Fibroblast of lung (primary cell): ENCODE results near the gene NLGN1. TPM values are rescaled to one million over a fixed set of nuclear protein-coding genes. Genes with fewer than 3 reads are reported as not detected.

ENCODE experiments used
- DNase-seq, 2 donors: peaks; one replicate each; pipeline versions ENCODE4 v3.0.0 to v3.0.0-alpha.2; 2010; ENCODE audit warnings: low read depth in 2 of 2
- H2AFZ ChIP-seq: 2 replicates; pipeline ENCODE4 v1.5.1; 2012; ENCODE audit warnings: low read length, control low read depth, inconsistent platforms
- H3K27ac ChIP-seq: 2 replicates; pipeline ENCODE4 v1.5.1; 2011; ENCODE audit warnings: low read length, control low read depth; ENCODE audit not compliant: insufficient read depth
- H3K27me3 ChIP-seq: 2 replicates; pipeline ENCODE4 v1.5.1; 2011; ENCODE audit warnings: mild to moderate bottlenecking, low read length; ENCODE audit not compliant: control insufficient read depth, insufficient read depth
- H3K36me3 ChIP-seq: 2 replicates; pipeline ENCODE4 v1.5.1; 2011; ENCODE audit warnings: low read length; ENCODE audit not compliant: control insufficient read depth, insufficient read depth
- H3K4me1 ChIP-seq: 2 replicates; pipeline ENCODE4 v1.5.1; 2011; ENCODE audit warnings: low read length; ENCODE audit not compliant: control insufficient read depth, insufficient read depth; ENCODE audit errors: extremely low read depth
- H3K4me2 ChIP-seq: 2 replicates; pipeline ENCODE4 v1.5.1; 2011; ENCODE audit warnings: low read length, control low read depth; ENCODE audit not compliant: insufficient read depth; ENCODE audit errors: extremely low read depth
- H3K4me3 ChIP-seq, 4 experiments: fragments of 200-600 bp in 1 of 4; sonication (generic) in 1 of 4; replicated peaks in 1 of 4; 2 replicates each; pipeline ENCODE4 v1.5.1; 2011 to 2016; ENCODE audit warnings: low read length in 4 of 4, low read depth in 3 of 4, mild to moderate bottlenecking in 3 of 4, control low read depth in 2 of 4, inconsistent platforms in 1 of 4, mixed read lengths in 1 of 4; ENCODE audit not compliant: insufficient read depth in 1 of 4; ENCODE audit errors: control extremely low read depth in 1 of 4
- H3K79me2 ChIP-seq: 2 replicates; pipeline ENCODE4 v1.5.1; 2012; ENCODE audit warnings: mild to moderate bottlenecking, low read length, inconsistent platforms; ENCODE audit not compliant: control insufficient read depth, insufficient read depth
- H3K9ac ChIP-seq: 2 replicates; pipeline ENCODE4 v1.5.1; 2011; ENCODE audit warnings: mild to moderate bottlenecking, low read length, control low read depth; ENCODE audit not compliant: insufficient read depth
- H3K9me3 ChIP-seq: 2 replicates; pipeline ENCODE4 v1.5.1; 2012; ENCODE audit warnings: low read depth, low read length; ENCODE audit not compliant: control insufficient read depth, insufficient read depth
- H4K20me1 ChIP-seq: 2 replicates; pipeline ENCODE4 v1.5.1; 2011; ENCODE audit warnings: low read length; ENCODE audit not compliant: control insufficient read depth, insufficient read depth; ENCODE audit errors: extremely low read depth
- CTCF ChIP-seq, 2 donors: IDR thresholded peaks in 1 of 2; conservative IDR thresholded peaks in 1 of 2; 1 replicate in 1 of 2; 2 replicates in 1 of 2; pipeline ENCODE4 v1.5.1; 2011 to 2012; ENCODE audit warnings: low read length in 2 of 2, control low read depth in 1 of 2, inconsistent platforms in 1 of 2, low read depth in 1 of 2, mild to moderate bottlenecking in 1 of 2
- EZH2 ChIP-seq: IDR thresholded peaks from 2 replicates; pipeline ENCODE4 v1.5.1; 2012; ENCODE audit warnings: low read length, control low read depth, mild to moderate bottlenecking; ENCODE audit errors: missing control alignments
- polyA plus RNA-seq, 2 donors: library from polyadenylated mRNA; depleted of rRNA in 1 of 2; stranded (reverse) in 1 of 2; unstranded in 1 of 2; fragments of >200 nt; gene quantifications; 2 replicates each; pipeline ENCODE4 v1.2.1, GENCODE V29; 2011 to 2012; ENCODE audit warnings: missing spikeins in 1 of 2
- total RNA-seq: library from RNA; depleted of rRNA; stranded (reverse); fragments of >200 nt; gene quantifications from 2 replicates; pipeline ENCODE4 v1.2.1, GENCODE V29; 2014

NLGN1 gene
- total and polyA plus RNA-seq, 2 donors (not counting 1 experiment from before 2014, with no cell fraction given): 0.61 to 2.1 TPM

DNA sequence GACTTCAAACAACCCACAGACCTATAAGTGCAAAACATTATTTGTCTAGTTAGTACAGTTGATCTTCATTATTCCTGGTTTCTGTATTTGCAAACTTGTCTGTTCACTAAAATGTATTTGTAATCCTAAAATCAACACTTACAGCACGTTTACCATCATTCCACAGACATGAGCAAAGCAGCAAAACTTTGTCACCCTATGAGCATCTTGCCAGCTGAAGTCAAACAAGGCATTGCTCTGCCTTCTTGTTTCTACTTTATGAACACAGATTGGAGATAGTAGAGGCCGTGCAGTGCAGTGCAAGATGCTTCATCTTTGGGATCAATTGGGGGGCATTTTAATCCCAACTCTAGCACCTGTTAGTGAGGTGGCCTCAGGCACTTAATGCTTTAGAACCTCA lies 202.1 kb downstream of the NLGN1 start:
- TF ChIP-seq CTCF (conservative IDR thresholded peaks at IDR 0.05 in 1 of 2, IDR thresholded peaks at IDR 0.05 in 1 of 2; ENCODE audit: low read depth in 1 of 2, low read length in 2 of 2) (no peak), EZH2 (no peak)
- Histone ChIP-seq H3K27me3 (no peaks in the 10 kb centered on the region), H4K20me1 (no peaks in the 10 kb centered on the region), H3K4me1 (no peaks in the 10 kb centered on the region), H3K36me3 (no peaks in the 10 kb centered on the region), H3K4me3 (no peak overlapping the region), H3K9ac (no peak overlapping the region), H2AFZ (no peak overlapping the region), H3K79me2 (no peaks in the 10 kb centered on the region), H3K27ac (no peak overlapping the region), H3K4me2 (no peak overlapping the region), H3K9me3 (no peaks in the 10 kb centered on the region)
- peak in 1 of 2 donors; percentile 36 for DNase-seq

GRCh38 chr3:173614522-173614921 lies 217.0 kb downstream of the NLGN1 start:
- Histone ChIP-seq H3K4me2 (no peak overlapping the region), H3K4me3 (no peak overlapping the region), H3K36me3 (no peaks in the 10 kb centered on the region), H3K27me3 (no peaks in the 10 kb centered on the region), H3K79me2 (no peaks in the 10 kb centered on the region), H4K20me1 (no peaks in the 10 kb centered on the region), H3K9ac (no peak overlapping the region), H3K9me3 (no peaks in the 10 kb centered on the region), H3K4me1 (no peaks in the 10 kb centered on the region), H3K27ac (no peak overlapping the region), H2AFZ (no peak overlapping the region)
- DNase-seq: no peak
- no peak for TF ChIP-seq EZH2
- TF ChIP-seq CTCF (conservative IDR thresholded peaks at IDR 0.05 in 1 of 2, IDR thresholded peaks at IDR 0.05 in 1 of 2; ENCODE audit: low read depth in 1 of 2, low read length in 2 of 2): no peak

- no peaks in the 10 kb centered on the region for H3K9me3 ChIP-seq
- no peak for DNase-seq
- no peak overlapping the region for H3K4me3 ChIP-seq
- no peak overlapping the region for H3K9ac ChIP-seq
- no peak overlapping the region for H3K4me2 ChIP-seq
- no peaks in the 10 kb centered on the region for H3K36me3 ChIP-seq
- no peak for TF ChIP-seq EZH2
- TF ChIP-seq CTCF (conservative IDR thresholded peaks at IDR 0.05 in 1 of 2, IDR thresholded peaks at IDR 0.05 in 1 of 2; ENCODE audit: low read depth in 1 of 2, low read length in 2 of 2): no peak
- no peaks in the 10 kb centered on the region for H3K4me1 ChIP-seq
- H3K27ac ChIP-seq: no peak overlapping the region
- H4K20me1 ChIP-seq: no peaks in the 10 kb centered on the region
- no peak overlapping the region for H2AFZ ChIP-seq
- H3K27me3 ChIP-seq: no peaks in the 10 kb centered on the region
- no peaks in the 10 kb centered on the region for H3K79me2 ChIP-seq
Observed at GRCh38 chr3:173615661-173616060, 218.1 kb downstream of the NLGN1 start.
